Endothelial cell of umbilical vein (primary cell): ENCODE results near the gene CTBP2. TPM values are rescaled to one million over a fixed set of nuclear protein-coding genes. Genes with fewer than 3 reads are reported as not detected.

Experiments used
- BruUV-seq: library from RNA; stranded (reverse); fragments of 400-500 nt; replicated peaks from 2 replicates; lab custom pipeline; 2021; lab: Mats Ljungman, UMichigan
- CTCF ChIA-PET: fragments of 300-600, 350-600 bp; sonication (Branson Sonifier 250); formaldehyde crosslinking; loops from one replicate; lab custom pipeline; 2021; ENCODE audit warnings: antibody characterized with exemption, inconsistent platforms; lab: Charles Lee
- POLR2A ChIA-PET: fragments of 300-600, 350-600 bp; sonication (Branson Sonifier 250); formaldehyde crosslinking; loops from one replicate; lab custom pipeline; 2021; ENCODE audit warnings: antibody characterized with exemption, inconsistent platforms; lab: Charles Lee
- DNase-seq: peaks from one replicate; pipeline ENCODE4 v3.0.0-alpha.2; 2011; ENCODE audit warnings: low read depth, low spot score
- FAIRE-seq: peaks from 2 replicates; lab custom pipeline; 2011; peaks lifted over from hg19 to GRCh38; lab: Jason Lieb, UNC
- H2AFZ ChIP-seq: 2 replicates; pipeline ENCODE4 v1.6.0; 2012; ENCODE audit warnings: low read depth, low read length, control low read depth, inconsistent platforms
- H3K27ac ChIP-seq: 2 replicates; pipeline ENCODE4 v1.5.1; 2011; ENCODE audit warnings: low read depth, mild to moderate bottlenecking, control low read depth, low read length, moderate library complexity; ENCODE audit not compliant: insufficient read depth
- H3K27me3 ChIP-seq, 2 experiments: 2 replicates each; pipeline versions ENCODE4 v1.6.0 to v1.6.1; 2011; ENCODE audit warnings: low read length in 2 of 2, mixed read lengths in 1 of 2; ENCODE audit not compliant: control insufficient read depth in 2 of 2, insufficient read depth in 2 of 2
- H3K36me3 ChIP-seq, 2 experiments: 2 replicates in 1 of 2; 3 replicates in 1 of 2; pipeline ENCODE4 v1.5.1; 2011; ENCODE audit warnings: low read length in 2 of 2, mild to moderate bottlenecking in 1 of 2, moderate library complexity in 1 of 2; ENCODE audit not compliant: control insufficient read depth in 2 of 2, insufficient read depth in 2 of 2; ENCODE audit errors: extremely low read depth in 1 of 2
- H3K4me1 ChIP-seq: 3 replicates; pipeline ENCODE4 v1.5.1; 2011; ENCODE audit warnings: mild to moderate bottlenecking, low read length; ENCODE audit not compliant: control insufficient read depth, insufficient read depth; ENCODE audit errors: extremely low read depth
- H3K4me2 ChIP-seq: 2 replicates; pipeline ENCODE4 v1.6.1; 2011; ENCODE audit warnings: low read length, control low read depth, mixed read lengths; ENCODE audit not compliant: insufficient read depth
- H3K4me3 ChIP-seq, 3 experiments: fragments of 200-600 bp in 1 of 3; sonication (generic), shearing (Covaris generic) in 1 of 3; replicated peaks in 1 of 3; 2 replicates each; pipeline ENCODE4 v1.5.1; 2011 to 2016; ENCODE audit warnings: control low read depth in 3 of 3, low read length in 3 of 3, mild to moderate bottlenecking in 2 of 3, inconsistent platforms in 1 of 3, low read depth in 1 of 3, moderate library complexity in 1 of 3; ENCODE audit not compliant: insufficient read depth in 1 of 3
- H3K79me2 ChIP-seq: 2 replicates; pipeline ENCODE4 v1.6.0; 2012; ENCODE audit warnings: low read length, inconsistent platforms; ENCODE audit not compliant: control insufficient read depth, insufficient read depth
- H3K9ac ChIP-seq: replicated peaks from 2 replicates; pipeline ENCODE3; 2011; ENCODE audit warnings: low read length, control low read depth; ENCODE audit not compliant: insufficient read depth; ENCODE audit errors: extremely low read depth
- H3K9me1 ChIP-seq: replicated peaks from 3 replicates; pipeline ENCODE4 v1.6.0; 2011; ENCODE audit warnings: mild to moderate bottlenecking, low read length; ENCODE audit not compliant: control insufficient read depth, insufficient read depth; ENCODE audit errors: extremely low read depth
- H3K9me3 ChIP-seq: replicated peaks from 2 replicates; pipeline ENCODE4 v1.5.1; 2012; ENCODE audit warnings: low read length, inconsistent platforms; ENCODE audit not compliant: control insufficient read depth, insufficient read depth
- H4K20me1 ChIP-seq: replicated peaks from 2 replicates; pipeline ENCODE3; 2011; ENCODE audit warnings: mild to moderate bottlenecking, low read length; ENCODE audit not compliant: control insufficient read depth, insufficient read depth; ENCODE audit errors: extremely low read depth
- EZH2 ChIP-seq: IDR thresholded peaks from 2 replicates; pipeline ENCODE4 v1.6.1; 2012; ENCODE audit warnings: borderline replicate concordance, low read depth, mild to moderate bottlenecking, moderate library complexity, low read length, inconsistent platforms; ENCODE audit not compliant: severe bottlenecking
- FOS ChIP-seq: IDR thresholded peaks from 2 replicates; pipeline ENCODE4 v1.6.1; 2011; ENCODE audit warnings: mild to moderate bottlenecking, low read length, moderate library complexity, borderline replicate concordance; ENCODE audit not compliant: insufficient read depth
- GATA2 ChIP-seq: IDR thresholded peaks from 2 replicates; pipeline ENCODE4 v1.7.0; 2011; ENCODE audit warnings: low read depth, mild to moderate bottlenecking, moderate library complexity, mixed read lengths, low read length; ENCODE audit not compliant: insufficient read length, insufficient read depth
- JUN ChIP-seq: IDR thresholded peaks from 2 replicates; pipeline ENCODE4 v1.6.1; 2011; ENCODE audit warnings: borderline replicate concordance, low read depth; ENCODE audit not compliant: insufficient read length, insufficient read depth
- MYC ChIP-seq: IDR thresholded peaks from one replicate; pipeline ENCODE4 v1.6.1; 2011; ENCODE audit warnings: mild to moderate bottlenecking, low read depth, low read length
- POLR2A ChIP-seq: IDR thresholded peaks from 2 replicates; pipeline ENCODE4 v1.6.1; 2012; ENCODE audit warnings: low read depth, mild to moderate bottlenecking, control low read depth, low read length
- dilution Hi-C: fragments of 300-500 bp; cut with MboI; formaldehyde crosslinking; loops from one replicate; pipeline ENCODE4 v1.15.0; 2019; ENCODE audit warnings: low sequenced_read_pairs; ENCODE audit not compliant: extremely low pct_ligation_motif_present
- intact Hi-C: fragments of 100-400 bp; cut with micrococcal nuclease; formaldehyde crosslinking; loops from one replicate; pipeline ENCODE4 v1.10.0; 2022
- polyA plus RNA-seq, 4 experiments: library from polyadenylated mRNA; depleted of rRNA in 3 of 4; stranded (reverse) in 3 of 4; unstranded in 1 of 4; fragments of >200 nt; gene quantifications; 2 replicates each; pipeline versions ENCODE4 v1.2.1 to v1.2.3, GENCODE V29; 2011 to 2012; ENCODE audit warnings: missing spikeins in 1 of 4
- total RNA-seq: library from RNA; stranded (reverse); gene quantifications from 2 replicates; pipeline ENCODE4 v1.2.3, GENCODE V29; 2021
- TF ChIP-seq, protein P1 (sequence below), 2 donors: IDR thresholded peaks; 1 replicate in 1 of 2; 2 replicates in 1 of 2; pipeline ENCODE4 v1.5.1; 2011; ENCODE audit warnings: low read length in 2 of 2, mild to moderate bottlenecking in 2 of 2, moderate library complexity in 2 of 2, control low read depth in 1 of 2, inconsistent platforms in 1 of 2, low read depth in 1 of 2; ENCODE audit not compliant: insufficient read depth in 1 of 2; ENCODE audit errors: extremely low read depth in 1 of 2

CTBP2 gene
- total and polyA plus RNA-seq, 2 donors (not counting 3 experiments of a cell fraction or from before 2014, with no cell fraction given) = 118 to 128 TPM

DNA sequence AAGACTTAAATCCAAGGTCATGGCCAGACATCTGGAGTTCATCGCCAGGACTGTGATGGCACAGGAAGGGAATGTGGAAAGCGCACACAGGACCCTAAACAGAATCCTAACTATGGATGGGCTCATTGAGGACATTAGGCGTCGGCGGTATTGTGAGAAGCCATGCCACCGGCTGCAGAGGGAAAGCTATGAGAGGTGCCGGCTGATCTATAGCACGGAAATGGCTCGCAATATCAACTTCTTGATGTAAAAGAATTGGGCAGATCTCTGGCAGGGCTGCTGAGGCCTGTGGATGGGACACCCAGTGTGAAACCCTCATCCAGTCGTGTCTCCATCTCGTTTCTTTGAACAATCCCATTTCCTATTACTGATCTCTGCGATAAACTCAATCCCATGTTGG, 6.3 kb upstream of the CTBP2 start:
- H3K9ac ChIP-seq = no peak overlapping the region
- H3K9me1 ChIP-seq = no peaks in the 10 kb centered on the region
- no peak overlapping the region for H2AFZ ChIP-seq
- no peak overlapping the region for H3K4me2 ChIP-seq
- ChIA-PET CTCF (no interaction called here), POLR2A (no interaction called here)
- H3K36me3 ChIP-seq = no peaks in the 10 kb centered on the region
- no peak for FAIRE-seq
- H3K4me1 ChIP-seq = no peaks in the 10 kb centered on the region
- intact Hi-C loops = no loop called here
- no peaks in the 10 kb centered on the region for H4K20me1 ChIP-seq
- H3K79me2 ChIP-seq = no peaks in the 10 kb centered on the region
- no peak for DNase-seq
- no TSS peak for BruUV-seq
- peaks cover 0 to 7% of the 10 kb centered on the region in 2 experiments for H3K27me3 ChIP-seq
- H3K27ac ChIP-seq = no peak overlapping the region
- TF ChIP-seq POLR2A (no peak), GATA2 (no peak), MYC (no peak), FOS (no peak), EZH2 (no peak), JUN (no peak)
- TF ChIP-seq, protein P1, sequence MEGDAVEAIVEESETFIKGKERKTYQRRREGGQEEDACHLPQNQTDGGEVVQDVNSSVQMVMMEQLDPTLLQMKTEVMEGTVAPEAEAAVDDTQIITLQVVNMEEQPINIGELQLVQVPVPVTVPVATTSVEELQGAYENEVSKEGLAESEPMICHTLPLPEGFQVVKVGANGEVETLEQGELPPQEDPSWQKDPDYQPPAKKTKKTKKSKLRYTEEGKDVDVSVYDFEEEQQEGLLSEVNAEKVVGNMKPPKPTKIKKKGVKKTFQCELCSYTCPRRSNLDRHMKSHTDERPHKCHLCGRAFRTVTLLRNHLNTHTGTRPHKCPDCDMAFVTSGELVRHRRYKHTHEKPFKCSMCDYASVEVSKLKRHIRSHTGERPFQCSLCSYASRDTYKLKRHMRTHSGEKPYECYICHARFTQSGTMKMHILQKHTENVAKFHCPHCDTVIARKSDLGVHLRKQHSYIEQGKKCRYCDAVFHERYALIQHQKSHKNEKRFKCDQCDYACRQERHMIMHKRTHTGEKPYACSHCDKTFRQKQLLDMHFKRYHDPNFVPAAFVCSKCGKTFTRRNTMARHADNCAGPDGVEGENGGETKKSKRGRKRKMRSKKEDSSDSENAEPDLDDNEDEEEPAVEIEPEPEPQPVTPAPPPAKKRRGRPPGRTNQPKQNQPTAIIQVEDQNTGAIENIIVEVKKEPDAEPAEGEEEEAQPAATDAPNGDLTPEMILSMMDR (IDR thresholded peaks at IDR 0.05; ENCODE audit: extremely low read depth in 1 of 2, insufficient read depth in 1 of 2, low read depth in 1 of 2, low read length in 2 of 2) = no peak
- H3K9me3 ChIP-seq = no peaks in the 10 kb centered on the region
- dilution Hi-C loops = no loop called here
- H3K4me3 ChIP-seq = no peak overlapping the region
